GM19023 (cell line): ENCODE measurements around the gene MBNL1.

ENCODE experiments used
- ATAC-seq: cut with Tn5 transposase; IDR thresholded peaks from one replicate; pipeline ENCODE4 v1.9.1; 2021; ENCODE audit warnings: mild to moderate bottlenecking, moderate library complexity; ENCODE audit not compliant: unreplicated experiment

Gene MBNL1

GRCh38 chr3:152466784-152467183, 198.1 kb downstream of the MBNL1 start:
- ATAC-seq, result no peak

- no peak for ATAC-seq
Measured at GRCh38 chr3:152469248-152470025, 200.7 kb downstream of the MBNL1 start.

- ATAC-seq, result no peak
Measured at GRCh38 chr3:152470095-152470494, 201.4 kb downstream of the MBNL1 start.

- no peak for ATAC-seq
Measured at GRCh38 chr3:152470893-152471292, 202.2 kb downstream of the MBNL1 start.

GRCh38 chr3:152471814-152472671, 203.3 kb downstream of the MBNL1 start:
- ATAC-seq, result peak; percentile 74

- no peak for ATAC-seq
Measured at GRCh38 chr3:152472672-152472954, 203.9 kb downstream of the MBNL1 start.

- ATAC-seq, result peak; percentile 59
Measured at GRCh38 chr3:152474585-152474984, 205.9 kb downstream of the MBNL1 start.

GRCh38 chr3:152477422-152477821, 208.7 kb downstream of the MBNL1 start:
- ATAC-seq, result no peak

GRCh38 chr3:152480282-152480953, 211.7 kb downstream of the MBNL1 start:
- peak; percentile 80 for ATAC-seq

GRCh38 chr3:152486364-152486763, 217.6 kb downstream of the MBNL1 start:
- ATAC-seq, result no peak

GRCh38 chr3:152488449-152488848, 219.7 kb downstream of the MBNL1 start:
- no peak for ATAC-seq

GRCh38 chr3:152491922-152492321, 223.2 kb downstream of the MBNL1 start:
- ATAC-seq, result peak; percentile 72

GRCh38 chr3:152496286-152496685, 227.6 kb downstream of the MBNL1 start:
- no peak for ATAC-seq

GRCh38 chr3:152496716-152497115, 228.0 kb downstream of the MBNL1 start:
- ATAC-seq, result no peak

- no peak for ATAC-seq
Measured at GRCh38 chr3:152497457-152497856, 228.7 kb downstream of the MBNL1 start.

- ATAC-seq, result no peak
Measured at GRCh38 chr3:152497890-152498289, 229.2 kb downstream of the MBNL1 start.

- ATAC-seq, result no peak
Measured at GRCh38 chr3:152499791-152500385, 231.2 kb downstream of the MBNL1 start.

- ATAC-seq, result peak; percentile 98
Measured at GRCh38 chr3:152505926-152506325, 237.2 kb downstream of the MBNL1 start.

- ATAC-seq, result no peak
Measured at GRCh38 chr3:152508705-152509104, 240.0 kb downstream of the MBNL1 start.

- ATAC-seq, result peak; percentile 65
Measured at GRCh38 chr3:152511904-152512303, 243.2 kb downstream of the MBNL1 start.

- no peak for ATAC-seq
Measured at GRCh38 chr3:152513301-152513960, 244.7 kb downstream of the MBNL1 start.
